Left renal cortex interstitium (tissue), 4 donors: Measurements from ENCODE around the gene FKBP3. TPM values are rescaled to one million over a fixed set of nuclear protein-coding genes. Genes with fewer than 3 reads are reported as not detected.

Experiments used
- DNase-seq, 4 donors: peaks; one replicate each; pipeline ENCODE4 v3.0.0-alpha.2; 2013; ENCODE audit warnings: low read depth in 4 of 4, low spot score in 2 of 4, missing footprints in 1 of 4
- polyA plus RNA-seq, 4 donors: library from polyadenylated mRNA; unstranded; fragments of 120-200 nt; gene quantifications; one replicate each; pipeline ENCODE4 v1.2.1, GENCODE V29; 2013; ENCODE audit not compliant: insufficient read length in 4 of 4

Gene FKBP3
- polyA plus RNA-seq, 4 donors, result 117 to 136 (median 127) TPM

GRCh38 chr14:45065956-45066355 is 68.3 kb downstream of the FKBP3 start:
- no peak for DNase-seq

Other genes with a start within 250 kb of the FKBP3 start
- 10 to 100 TPM; 12.0 to 17.9 (median 15.7) TPM for gene KLHL28, start 172.5 kb downstream of the FKBP3 start, polyA plus RNA-seq
- 10 to 100 TPM; 27.6 to 40.1 (median 37.4) TPM for gene TOGARAM1, start 172.3 kb downstream of the FKBP3 start, polyA plus RNA-seq
- 10 to 100 TPM; 53.3 to 92.6 (median 70.3) TPM for gene PRPF39, start 50.4 kb downstream of the FKBP3 start, polyA plus RNA-seq
- 10 to 100 TPM; 11.7 to 15.1 (median 12.5) TPM for gene FANCM, start 1.4 kb upstream of the FKBP3 start, polyA plus RNA-seq
- gene MIS18BP1, start 118.7 kb upstream of the FKBP3 start, polyA plus RNA-seq, result 10 to 100 TPM; 28.5 to 54.9 (median 43.5) TPM